ENCODE data around the gene TNFAIP3. TPM values are rescaled to one million over a fixed set of nuclear protein-coding genes. Genes with fewer than 3 reads are reported as not detected.

TNFAIP3 gene
- total RNA-seq, 1 donor from 2014 or later: 3.2 TPM

- no peak for DNase-seq (ENCODE audit: low read depth in 2 of 2)
Observed at GRCh38 chr6:137921823-137922222, 54.8 kb downstream of the TNFAIP3 start.

GRCh38 chr6:137923866-137924653, 57.0 kb downstream of the TNFAIP3 start:
- no peak for DNase-seq (ENCODE audit: low read depth in 2 of 2)

- no peak for DNase-seq (ENCODE audit: low read depth in 2 of 2)
Observed at GRCh38 chr6:137925141-137925698, 58.2 kb downstream of the TNFAIP3 start.

- DNase-seq (ENCODE audit: low read depth in 2 of 2): peak in 1 of 2 donors; percentile 60
Observed at GRCh38 chr6:137926207-137926731, 59.2 kb downstream of the TNFAIP3 start.

GRCh38 chr6:137926985-137927384, 59.9 kb downstream of the TNFAIP3 start:
- no peak for DNase-seq (ENCODE audit: low read depth in 2 of 2)

- DNase-seq (ENCODE audit: low read depth in 2 of 2): peak; percentile 47 to 90
Observed at GRCh38 chr6:137927777-137928218, 60.7 kb downstream of the TNFAIP3 start.

GRCh38 chr6:137928286-137928685, 61.2 kb downstream of the TNFAIP3 start:
- DNase-seq (ENCODE audit: low read depth in 2 of 2): no peak

GRCh38 chr6:137931849-137932465, 64.9 kb downstream of the TNFAIP3 start:
- peak in 1 of 2 donors; percentile 8 for DNase-seq (ENCODE audit: low read depth in 2 of 2)

Other genes starting within 250 kb of the TNFAIP3 start
- gene PERP, start 240.2 kb downstream of the TNFAIP3 start, total RNA-seq: 21.6 and 24.0 TPM in 2 replicates

All from lung microvascular endothelial cell (primary cell).